ENCODE measurements around the gene RBKS.
"Not testable (repeated sequence)": the region's sequence is repeated elsewhere in the genome, so short reads cannot be mapped to it uniquely, and the experiment has no call there.

The RBKS gene

DNA sequence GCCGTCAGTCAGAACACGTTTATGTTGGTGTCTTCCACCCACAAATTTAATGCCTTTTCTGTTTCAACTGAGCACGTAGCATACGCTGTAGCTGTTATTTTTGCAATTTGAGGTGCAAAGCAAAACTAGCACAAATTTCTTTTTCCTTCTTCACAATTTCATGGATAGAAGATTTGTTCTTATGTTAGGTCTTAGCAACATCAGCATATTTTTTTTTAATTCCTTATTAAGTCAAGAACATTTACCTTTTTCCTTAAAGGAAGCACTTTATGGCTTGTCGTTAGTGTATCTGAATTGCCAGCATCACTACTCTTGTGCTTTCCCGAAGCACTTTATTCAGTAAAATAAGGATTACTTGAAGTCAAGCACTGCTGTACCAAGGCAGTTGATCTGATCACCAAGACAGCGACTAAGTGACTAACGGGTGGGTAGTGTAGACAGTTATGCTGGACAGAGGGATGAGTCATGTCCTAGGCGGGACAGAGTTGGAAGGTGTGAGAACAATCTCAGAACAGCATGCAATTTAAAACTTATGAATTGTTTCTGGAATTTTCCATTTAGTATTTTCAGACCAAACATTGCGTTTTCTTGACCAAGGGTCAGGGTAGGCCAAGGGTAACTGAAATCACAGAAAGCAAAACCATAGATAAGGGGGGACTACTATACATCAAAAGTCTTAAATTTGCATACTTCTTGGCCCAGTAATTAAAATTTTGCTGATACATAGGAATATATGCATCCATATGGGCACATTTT is 13.6 kb upstream of the RBKS start:
- no peak for DNase-seq

GRCh38 chr2:27903018-27903417 is 12.8 kb upstream of the RBKS start:
- no peak for DNase-seq

GRCh38 chr2:27902098-27902497 is 11.9 kb upstream of the RBKS start:
- DNase-seq: no peak

- DNase-seq: no peak
Observed at GRCh38 chr2:27901234-27901633, 11.0 kb upstream of the RBKS start.

- DNase-seq: no peak
Observed at GRCh38 chr2:27897717-27898116, 7.5 kb upstream of the RBKS start.

DNA sequence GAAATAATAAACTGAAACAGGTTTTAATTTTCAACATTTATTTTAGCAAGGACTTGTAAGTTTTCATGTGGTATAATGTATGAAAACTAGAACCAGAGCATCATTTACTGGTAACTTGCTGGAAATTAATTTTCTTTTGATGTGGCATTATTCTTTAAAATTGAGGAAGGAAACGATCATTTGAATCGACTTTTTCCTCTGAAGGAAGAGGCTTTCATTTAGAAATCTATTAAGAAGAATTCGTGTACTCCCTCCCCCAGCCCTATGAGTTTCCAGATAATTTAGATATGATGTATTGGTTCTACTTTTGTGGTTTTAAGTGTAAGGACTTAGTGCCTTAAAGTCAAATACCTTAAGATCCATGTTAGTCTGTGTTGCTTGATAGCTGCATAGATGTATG is 2.8 kb upstream of the RBKS start:
- no peak for DNase-seq

- no peak for DNase-seq
Observed at GRCh38 chr2:27891673-27892105, 1.5 kb upstream of the RBKS start.

- peak; percentile 83 for DNase-seq
Observed at GRCh38 chr2:27890924-27891672, 911 bp upstream of the RBKS start.

DNA sequence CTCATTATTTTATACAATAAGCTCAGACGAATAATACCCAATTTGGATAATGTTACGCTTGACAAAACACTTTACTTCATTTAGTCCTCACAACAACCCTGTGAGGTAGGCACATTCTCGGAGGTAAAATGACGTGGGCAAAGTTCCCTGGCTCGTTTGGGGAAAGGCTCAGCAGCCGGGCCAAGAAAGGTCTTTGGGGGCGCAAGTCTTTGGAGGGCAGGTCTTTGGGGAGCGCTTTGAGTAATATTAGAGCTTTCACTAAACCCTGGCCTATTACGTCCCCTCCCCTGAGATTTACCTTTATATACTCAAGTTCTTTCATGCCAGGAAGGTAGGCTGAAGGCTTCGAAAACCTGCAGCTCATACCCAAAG is 427 bp downstream of the RBKS start:
- peak; percentile 24 for DNase-seq

DNA sequence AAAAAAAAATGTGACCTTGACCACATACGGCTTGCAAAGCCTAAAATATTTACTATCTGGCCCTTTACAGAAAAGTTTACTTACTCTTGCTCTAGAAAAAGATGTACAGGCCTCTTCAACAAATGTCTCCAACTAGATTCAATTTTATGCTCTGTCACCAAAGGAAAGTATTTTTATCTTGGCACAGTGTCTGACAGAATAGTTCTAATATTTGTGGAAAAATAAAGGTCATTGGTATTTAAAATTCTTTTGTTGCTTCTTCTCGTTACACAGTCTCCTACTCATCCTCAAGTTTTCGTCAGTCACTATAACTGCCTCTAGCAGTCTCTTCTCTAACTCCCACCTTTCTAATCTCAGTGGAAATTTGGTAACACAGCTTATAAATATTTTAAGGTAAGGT is 1.4 kb downstream of the RBKS start:
- no peak for DNase-seq

DNA sequence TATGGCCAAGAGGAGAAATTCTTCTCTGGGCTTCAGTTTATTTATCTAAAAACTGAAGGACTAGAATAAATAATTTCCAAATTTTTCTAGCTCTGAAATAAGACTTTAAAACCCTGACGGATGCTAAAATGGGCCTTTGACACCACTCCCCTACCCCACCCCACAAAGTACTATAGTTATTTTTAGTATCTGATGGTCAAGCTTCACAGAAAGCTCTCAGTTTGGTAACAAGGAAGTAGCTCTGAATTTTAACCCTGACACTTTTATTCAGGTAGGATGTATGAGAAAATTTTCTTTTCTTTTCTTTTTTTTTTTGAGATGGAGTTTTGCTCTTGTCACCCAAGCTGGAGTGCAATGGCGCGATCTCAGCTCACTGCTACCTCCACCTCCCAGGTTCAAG is 2.4 kb downstream of the RBKS start:
- DNase-seq: no peak

DNA sequence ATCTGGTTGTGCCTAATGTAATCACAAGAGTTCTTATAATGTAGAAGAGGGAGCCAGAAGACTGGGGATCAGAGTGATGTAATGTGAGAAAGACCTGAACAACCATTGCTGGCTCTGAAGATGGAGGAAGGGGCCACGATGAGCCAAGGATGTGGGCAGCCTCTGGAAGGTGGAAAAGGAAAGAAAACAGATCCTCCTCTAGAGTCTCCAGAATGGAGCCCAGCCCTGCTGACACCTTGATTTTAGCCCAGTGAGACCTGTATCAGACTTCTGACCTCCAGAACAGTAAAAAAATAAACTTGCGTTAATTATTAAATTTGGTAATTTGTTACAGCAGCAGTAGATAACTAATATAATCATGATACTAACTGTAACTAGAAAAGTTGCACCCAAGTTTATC is 3.1 kb downstream of the RBKS start:
- no peak for DNase-seq

GRCh38 chr2:27886322-27886721 is 3.9 kb downstream of the RBKS start:
- DNase-seq: no peak

DNA sequence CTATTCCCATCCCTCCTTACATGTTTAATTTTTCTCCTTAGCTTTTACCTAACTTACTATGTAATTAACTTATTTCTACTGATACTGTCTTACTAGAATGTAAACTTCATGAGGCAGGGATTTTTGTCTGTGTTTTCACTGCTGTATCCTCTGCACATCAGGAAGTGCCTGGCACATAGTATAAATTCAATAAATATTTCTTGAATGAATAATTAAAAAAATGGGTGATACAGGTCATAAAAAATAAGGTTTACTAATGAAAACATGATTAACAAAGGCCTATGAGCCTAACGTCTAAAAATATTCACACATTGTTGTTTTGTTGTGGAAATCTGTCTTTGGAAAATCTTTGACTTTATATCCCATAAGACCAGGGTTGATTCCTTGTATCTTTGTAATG is 4.5 kb downstream of the RBKS start:
- DNase-seq: no peak

- DNase-seq: no peak
Observed at GRCh38 chr2:27885234-27885633, 5.0 kb downstream of the RBKS start.

GRCh38 chr2:27884601-27885000 is 5.6 kb downstream of the RBKS start:
- DNase-seq: no peak

- not testable (repeated sequence) for DNase-seq
Observed at GRCh38 chr2:27882584-27882922, 7.6 kb downstream of the RBKS start.

DNA sequence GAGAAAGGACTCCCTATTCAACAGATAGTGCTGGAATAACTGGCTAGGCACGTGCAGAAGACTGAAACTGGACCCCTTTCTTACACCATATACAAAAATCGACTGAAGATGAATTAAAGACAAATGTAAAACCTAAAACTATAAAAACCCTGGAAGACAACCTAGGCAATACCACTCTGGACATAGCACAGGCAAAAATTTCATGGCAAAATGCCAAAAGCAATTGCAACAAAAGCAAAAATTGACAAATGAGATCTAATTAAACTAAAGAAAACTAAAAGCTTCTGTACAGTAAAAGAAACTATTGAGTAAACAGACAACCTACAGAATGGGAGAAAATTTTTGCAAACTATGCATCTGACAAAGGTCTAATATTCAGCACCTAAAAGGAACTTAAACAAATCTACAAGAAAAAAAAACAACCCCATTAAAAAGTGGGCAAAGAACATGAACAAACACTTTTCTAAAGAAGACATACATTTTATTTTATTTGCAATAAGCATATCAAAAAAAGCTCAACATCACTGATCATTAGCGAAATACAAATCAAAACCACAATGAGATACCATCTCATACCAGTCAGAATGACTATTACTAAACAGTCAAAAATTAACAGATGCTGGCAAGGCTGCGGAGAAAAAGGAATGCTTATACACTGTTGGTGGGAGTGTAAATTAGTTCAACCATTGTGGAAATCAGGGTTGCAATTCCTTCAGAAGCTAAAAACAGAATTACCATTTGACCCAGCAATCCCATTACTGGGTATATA is 8.2 kb downstream of the RBKS start:
- DNase-seq: not testable (repeated sequence)

DNA sequence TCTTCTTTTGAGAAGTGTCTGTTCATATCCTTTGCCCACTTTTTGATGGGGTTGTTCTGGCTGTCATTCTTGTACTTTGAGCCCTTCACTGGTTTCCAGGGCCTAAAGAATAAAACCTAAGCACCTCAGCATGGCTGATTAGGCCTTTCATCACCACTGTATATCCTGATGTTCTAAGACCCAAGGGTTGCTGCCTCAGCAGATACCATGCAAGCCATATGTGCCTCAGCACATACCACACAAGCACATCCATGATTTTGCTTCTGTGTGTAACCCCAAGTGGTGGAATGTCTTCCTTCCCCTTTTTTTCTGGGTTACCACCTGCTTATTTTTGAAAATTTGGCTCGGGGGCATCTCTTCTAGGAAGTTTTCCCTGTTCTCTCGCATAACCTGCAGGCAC is 11.4 kb downstream of the RBKS start:
- no peak for DNase-seq

DNA sequence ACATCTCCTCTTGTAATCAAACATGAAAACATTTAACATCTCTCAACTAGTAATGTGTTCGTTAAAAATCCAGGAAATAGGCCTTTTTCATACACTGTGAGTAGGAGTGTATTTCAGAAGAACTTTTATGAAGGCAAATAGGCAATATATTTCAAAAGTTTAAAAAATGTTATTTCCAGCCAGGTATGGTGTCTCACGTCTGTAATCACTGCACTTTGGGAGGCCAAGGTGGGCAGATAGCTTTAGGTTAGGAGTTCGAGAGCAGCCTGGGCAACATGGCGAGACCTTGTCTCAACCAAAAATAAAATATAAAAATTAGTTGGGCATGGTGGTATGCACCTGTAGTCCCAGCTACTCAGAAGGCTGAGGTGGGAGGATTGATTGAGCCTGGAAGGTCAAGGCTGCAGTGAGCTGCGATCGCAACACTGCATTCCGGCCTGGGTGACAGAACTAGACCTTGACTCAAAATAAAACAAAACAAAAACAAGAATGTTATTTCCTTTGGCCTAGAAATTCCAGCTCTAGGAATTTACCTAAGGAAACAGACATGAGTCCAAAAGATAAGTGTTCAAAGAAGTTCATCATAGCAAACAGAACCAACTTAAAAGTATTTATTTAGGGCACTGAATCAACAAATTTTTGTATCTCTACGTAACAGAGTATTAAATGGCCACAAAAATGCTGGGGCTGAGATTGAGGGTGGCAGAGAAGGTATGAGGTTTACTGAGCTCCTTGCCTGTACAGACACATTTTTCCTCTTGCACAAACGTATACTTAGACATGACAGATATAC is 14.9 kb downstream of the RBKS start:
- no peak for DNase-seq

GRCh38 chr2:27873091-27873490 is 17.1 kb downstream of the RBKS start:
- no peak for DNase-seq

- no peak for DNase-seq
Observed at GRCh38 chr2:27871802-27872201, 18.4 kb downstream of the RBKS start.

- DNase-seq: no peak
Observed at GRCh38 chr2:27870724-27871123, 19.5 kb downstream of the RBKS start.
